ENCODE data around the gene BCL11B.
"Not testable (repeated sequence)": the region's sequence is repeated elsewhere in the genome, so short reads cannot be mapped to it uniquely, and the experiment has no call there.

The BCL11B gene

GRCh38 chr14:99239661-99240092 lies 32.3 kb downstream of the BCL11B start:
- no peak for DNase-seq (ENCODE audit: low read depth)

DNA sequence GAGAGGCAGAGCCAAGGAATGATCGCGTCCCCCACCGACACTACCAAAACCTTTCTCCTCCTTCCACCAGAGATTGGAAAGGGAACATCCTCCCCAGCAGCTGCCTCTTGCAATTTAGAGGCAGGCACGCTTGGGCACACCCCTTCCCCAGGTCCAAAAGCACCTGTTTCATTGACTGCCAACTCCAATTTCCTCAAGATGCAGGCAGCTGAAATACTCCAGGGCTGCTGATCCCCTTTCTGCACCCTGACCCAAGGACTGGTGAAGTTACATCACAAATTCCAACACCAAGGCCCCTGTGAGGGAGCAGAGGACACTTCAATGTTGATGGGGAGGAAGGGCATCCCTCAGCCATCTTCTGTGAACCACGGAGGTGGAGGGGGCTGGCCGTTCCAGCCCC lies 33.8 kb downstream of the BCL11B start:
- no peak for DNase-seq (ENCODE audit: low read depth)

DNA sequence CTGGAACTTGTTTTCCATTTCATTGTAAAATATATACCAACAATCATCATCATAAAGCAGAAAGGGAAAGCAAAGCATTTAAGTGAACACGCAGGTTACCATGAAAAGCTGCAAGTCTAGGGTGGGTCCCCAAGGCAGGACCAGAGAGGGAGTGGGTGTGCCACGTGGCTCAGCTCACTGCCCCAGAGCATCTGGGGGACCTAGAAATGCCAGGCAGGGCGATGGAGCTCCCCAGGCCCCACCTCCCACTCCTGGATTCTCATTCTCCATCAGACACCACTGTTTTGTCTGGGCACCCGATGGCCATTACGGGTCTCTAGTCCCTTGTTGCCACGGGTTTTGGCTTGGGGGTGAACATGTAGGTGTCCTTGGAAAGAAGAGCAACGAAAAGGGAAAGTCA lies 34.7 kb downstream of the BCL11B start:
- DNase-seq (ENCODE audit: low read depth), result no peak

- no peak for DNase-seq (ENCODE audit: low read depth)
These were observed 35.4 kb downstream of the BCL11B start for GRCh38 chr14:99236386-99237138.

DNA sequence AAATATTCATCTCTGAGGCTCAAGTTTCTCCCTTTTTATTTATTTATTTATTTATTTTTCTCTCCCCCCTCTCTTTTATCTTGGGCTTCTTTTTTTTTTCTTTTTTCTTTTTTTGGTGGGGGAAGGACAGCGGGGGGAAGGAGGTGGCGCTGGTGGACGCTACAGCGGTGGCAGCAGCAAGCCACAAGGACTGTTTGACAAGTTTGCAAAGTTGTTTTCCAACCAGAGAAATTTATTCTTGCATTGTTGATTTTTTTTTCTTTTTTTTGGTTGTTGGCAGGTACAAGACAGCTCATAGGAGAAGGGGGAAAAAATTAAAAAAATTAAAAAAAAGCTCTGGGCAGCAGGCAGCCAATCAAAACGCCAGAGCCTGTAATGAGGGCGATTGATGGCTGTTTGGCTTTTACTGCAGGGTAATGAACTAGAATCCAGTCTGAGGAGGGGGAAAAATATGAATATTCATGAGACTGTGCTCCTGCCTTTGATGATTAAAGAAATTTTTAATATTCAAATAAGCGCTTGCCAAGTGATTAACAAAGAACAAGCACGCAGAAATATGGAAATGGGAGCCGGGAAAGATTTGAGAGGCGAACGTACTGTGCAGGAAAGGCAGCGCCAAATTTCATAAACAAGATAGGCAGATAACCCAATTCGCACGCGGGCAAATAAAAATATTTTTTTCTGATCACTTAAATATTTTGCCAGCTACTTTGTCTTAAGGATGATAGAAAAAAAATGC lies 36.2 kb downstream of the BCL11B start:
- no peak for DNase-seq (ENCODE audit: low read depth)

DNA sequence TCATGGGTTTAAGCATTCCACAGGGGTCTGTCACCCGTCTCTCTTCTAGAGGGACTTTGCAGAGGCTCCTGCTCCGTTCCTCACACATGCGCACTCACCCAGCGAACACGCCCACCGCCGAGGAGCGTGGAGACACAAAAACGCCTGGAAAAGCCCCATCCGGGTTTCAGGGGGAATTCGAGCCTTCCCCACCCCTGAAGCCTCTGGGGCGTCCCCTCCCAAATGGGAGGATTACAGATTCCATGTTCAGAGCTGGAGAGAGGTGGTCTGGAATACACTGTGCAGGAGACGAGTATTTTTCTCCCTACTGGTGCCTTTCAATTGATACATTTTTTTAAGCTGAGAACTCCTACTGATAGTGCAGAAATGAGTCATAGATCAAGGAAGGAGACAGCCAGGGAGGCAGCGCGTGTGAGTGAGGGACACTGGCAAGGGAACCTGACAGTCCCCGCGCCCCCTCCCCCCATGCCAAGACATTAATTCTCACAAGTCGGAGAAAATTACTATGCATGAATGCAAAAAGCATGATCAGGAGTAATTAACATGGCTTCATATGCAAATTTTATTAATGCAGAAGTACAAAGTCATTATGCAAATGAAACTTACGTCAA lies 36.9 kb downstream of the BCL11B start:
- DNase-seq (ENCODE audit: low read depth), result no peak

GRCh38 chr14:99234355-99234754 lies 37.6 kb downstream of the BCL11B start:
- DNase-seq (ENCODE audit: low read depth), result no peak

GRCh38 chr14:99233222-99234035 lies 38.6 kb downstream of the BCL11B start:
- no peak for DNase-seq (ENCODE audit: low read depth)

GRCh38 chr14:99232714-99233214 lies 39.2 kb downstream of the BCL11B start:
- no peak for DNase-seq (ENCODE audit: low read depth)

DNA sequence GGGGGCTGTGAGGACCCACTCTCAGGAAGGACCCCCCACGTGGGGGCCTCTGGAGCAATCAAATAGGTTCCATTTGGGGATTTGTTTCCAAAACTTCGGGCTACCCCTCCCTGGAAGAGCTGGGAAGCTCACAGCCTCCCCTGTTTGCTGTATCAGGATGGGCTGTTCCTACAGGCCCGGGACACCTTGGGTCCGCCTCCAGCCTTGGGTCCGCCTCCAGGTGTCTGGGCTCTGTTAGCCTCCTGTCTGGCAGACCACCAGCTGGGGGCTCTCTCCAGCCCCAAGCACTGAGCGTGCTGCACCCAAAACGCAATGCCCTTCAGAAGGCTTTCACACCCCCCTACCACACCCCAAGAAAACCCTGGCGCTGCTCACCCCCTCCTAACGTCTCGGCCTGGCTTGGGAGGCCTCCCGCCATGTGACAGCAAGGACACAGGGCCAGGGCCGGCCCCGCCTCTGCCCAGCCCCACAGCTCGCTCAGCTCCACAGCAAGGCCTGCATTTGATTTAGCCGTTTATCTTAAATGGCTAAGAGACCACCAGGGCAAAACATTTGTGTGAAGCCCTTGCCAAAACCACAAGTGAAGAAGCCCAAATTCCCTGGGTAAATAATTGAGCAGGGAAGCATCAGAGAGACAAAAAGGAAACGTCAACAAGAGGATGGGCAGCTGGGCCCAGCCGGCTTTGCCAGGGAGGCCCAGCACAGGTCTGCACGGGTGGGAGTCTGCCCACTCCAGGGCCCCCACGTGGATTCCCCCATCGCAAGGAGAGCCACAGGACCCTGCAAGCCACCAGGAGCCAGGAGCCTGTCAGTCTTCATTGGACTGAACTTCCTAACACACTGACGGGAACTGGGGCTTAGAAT lies 39.9 kb downstream of the BCL11B start:
- DNase-seq (ENCODE audit: low read depth), result no peak

DNA sequence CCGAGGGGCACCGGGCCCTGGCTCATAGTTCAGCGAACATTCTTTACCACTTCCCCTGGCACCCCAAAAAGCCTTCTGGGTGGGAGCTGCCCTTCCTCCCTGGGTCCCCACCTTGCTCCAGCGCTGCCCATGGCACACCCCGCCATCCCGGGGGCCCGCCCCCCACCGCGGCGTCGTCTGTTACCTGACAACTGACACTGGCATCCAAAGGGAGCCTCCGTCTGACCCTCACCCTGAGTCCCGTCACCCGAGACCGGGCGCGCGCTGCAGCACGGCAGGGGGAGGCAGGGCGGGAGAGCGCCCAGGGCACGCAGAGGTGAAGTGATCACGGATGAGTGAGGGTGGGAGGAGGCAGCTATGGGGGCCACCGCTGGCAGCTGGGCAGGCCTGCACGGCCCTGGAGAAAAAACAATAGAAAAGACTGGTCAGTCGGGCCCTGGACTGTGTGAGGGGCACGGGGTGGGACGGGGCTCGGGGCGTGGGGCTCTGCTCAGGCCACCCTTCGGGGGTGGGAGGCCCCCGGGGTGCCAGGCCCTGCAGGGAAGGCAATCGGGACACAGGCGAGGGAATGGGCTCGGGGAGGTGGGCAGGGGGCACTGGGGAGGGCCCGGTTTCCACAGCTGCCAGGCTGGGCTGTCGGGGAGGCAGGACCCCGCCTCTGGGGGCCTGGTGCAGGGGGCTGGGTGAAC lies 40.7 kb downstream of the BCL11B start:
- DNase-seq (ENCODE audit: low read depth), result no peak

DNA sequence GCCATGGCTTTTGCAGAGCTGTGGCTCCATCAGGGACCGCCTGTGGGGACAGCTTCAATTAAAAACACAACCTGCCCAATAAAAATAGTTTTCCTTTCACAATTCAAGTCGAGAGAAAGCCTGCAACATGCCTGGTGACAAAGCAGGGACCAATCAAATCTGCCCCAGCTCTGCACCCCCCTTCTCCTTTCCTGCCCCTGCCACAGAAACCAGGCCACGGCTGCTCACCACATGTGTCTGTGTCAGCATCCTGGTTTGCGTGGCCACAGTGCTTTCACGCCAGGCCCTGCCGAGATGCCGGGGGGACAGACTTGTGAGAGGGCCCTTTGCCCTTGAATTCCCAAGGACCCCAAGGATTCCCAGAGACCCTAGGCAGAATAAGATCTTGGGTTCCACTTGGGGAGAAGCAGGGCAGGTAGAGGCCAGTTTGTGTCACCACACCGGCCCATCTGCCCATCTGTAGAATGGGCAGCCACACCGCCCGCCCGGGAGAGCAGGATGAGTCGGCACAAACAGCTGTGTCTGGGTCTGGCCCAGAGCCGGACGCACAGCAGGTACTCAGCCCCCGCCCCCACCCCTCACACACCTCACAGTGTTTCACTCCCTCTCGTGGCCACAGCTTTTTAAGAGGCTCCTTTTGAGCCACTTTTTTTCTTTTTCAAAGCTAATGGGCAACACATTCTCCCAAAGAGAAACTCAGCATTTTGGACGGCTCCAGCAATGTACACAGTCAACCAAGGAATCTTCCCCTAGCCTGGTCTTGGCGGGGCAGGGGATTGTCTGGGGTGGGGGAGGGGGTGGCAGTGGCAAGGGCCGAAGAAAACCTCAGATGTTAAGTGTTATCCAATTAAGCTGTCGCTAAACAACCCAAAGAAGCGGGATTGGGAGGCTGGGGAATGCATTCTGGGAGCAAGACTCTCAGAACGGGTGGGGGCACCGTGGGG lies 41.5 kb downstream of the BCL11B start:
- DNase-seq (ENCODE audit: low read depth), result no peak

GRCh38 chr14:99229654-99230207 lies 42.3 kb downstream of the BCL11B start:
- no peak for DNase-seq (ENCODE audit: low read depth)

- not testable (repeated sequence) for DNase-seq (ENCODE audit: low read depth)
These were observed 43.2 kb downstream of the BCL11B start for GRCh38 chr14:99228760-99229159.

- no peak for DNase-seq (ENCODE audit: low read depth)
These were observed 45.3 kb downstream of the BCL11B start for GRCh38 chr14:99226687-99227086.

- DNase-seq (ENCODE audit: low read depth), result no peak
These were observed 46.4 kb downstream of the BCL11B start for GRCh38 chr14:99225436-99226203.

DNA sequence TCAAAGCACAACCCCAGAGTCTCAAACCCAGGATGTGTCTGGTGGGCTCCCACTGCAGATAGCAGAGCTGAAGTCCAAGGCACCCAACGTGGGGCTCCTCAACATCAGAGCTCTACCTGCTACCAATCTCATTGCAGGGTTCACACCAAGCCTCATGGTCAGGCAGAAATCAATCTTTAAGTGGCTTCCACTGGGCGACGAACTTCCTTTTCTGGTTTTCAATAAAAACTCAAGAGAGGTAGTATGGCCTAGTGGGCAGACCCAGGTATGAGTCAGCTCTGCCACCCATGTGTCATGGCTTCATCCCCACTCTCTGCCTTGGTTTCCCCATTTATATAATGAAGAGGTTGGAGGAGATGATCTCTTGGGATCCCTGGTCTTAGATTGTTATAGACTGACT lies 47.0 kb downstream of the BCL11B start:
- DNase-seq (ENCODE audit: low read depth), result no peak
